Calu3 (cell line): ENCODE measurements around the gene CRHR2. TPM values are rescaled to one million over a fixed set of nuclear protein-coding genes. Genes with fewer than 3 reads are reported as not detected.

Experiments
- BruUV-seq: library from RNA; stranded (reverse); fragments of 400-500 nt; replicated peaks from 2 replicates; lab custom pipeline; 2021; lab: Mats Ljungman, UMichigan
- CTCF ChIA-PET: fragments of 300-600 bp; sonication (Branson Sonifier 250); formaldehyde crosslinking; loops from one replicate; lab custom pipeline; 2022; ENCODE audit warnings: antibody characterized with exemption; lab: Charles Lee
- DNase-seq: peaks from one replicate; pipeline ENCODE4 v3.0.0; 2022
- H3K27ac Mint-ChIP-seq: one replicate; pipeline ENCODE4 v1.8.0; 2022; ENCODE audit warnings: mixed read lengths; ENCODE audit not compliant: unreplicated experiment
- H3K27me3 Mint-ChIP-seq: one replicate; pipeline ENCODE4 v1.8.0; 2022; ENCODE audit warnings: mixed read lengths; ENCODE audit not compliant: unreplicated experiment
- H3K36me3 Mint-ChIP-seq: one replicate; pipeline ENCODE4 v1.8.0; 2022; ENCODE audit warnings: mild to moderate bottlenecking, moderate library complexity, mixed read lengths; ENCODE audit not compliant: insufficient read depth, unreplicated experiment
- H3K4me1 Mint-ChIP-seq: one replicate; pipeline ENCODE4 v1.8.0; 2022; ENCODE audit warnings: mild to moderate bottlenecking, low read depth, mixed read lengths; ENCODE audit not compliant: unreplicated experiment
- H3K4me3 Mint-ChIP-seq: one replicate; pipeline ENCODE4 v1.8.0; 2022; ENCODE audit warnings: mild to moderate bottlenecking, low read depth, moderate library complexity, mixed read lengths; ENCODE audit not compliant: unreplicated experiment
- H3K9me3 Mint-ChIP-seq: one replicate; pipeline ENCODE4 v1.8.0; 2022; ENCODE audit warnings: low read depth, mixed read lengths; ENCODE audit not compliant: unreplicated experiment
- CTCF ChIP-seq: fragments of 200-600 bp; IDR thresholded peaks from one replicate; pipeline ENCODE4 v1.8.0; 2022; ENCODE audit warnings: antibody characterized with exemption; ENCODE audit not compliant: unreplicated experiment
- intact Hi-C: fragments of 100-400 bp; cut with micrococcal nuclease; formaldehyde crosslinking; loops from one replicate; pipeline ENCODE4 v1.10.0; 2022; ENCODE audit not compliant: unreplicated experiment
- total RNA-seq: library from RNA; stranded (reverse); gene quantifications from 2 replicates; pipeline ENCODE4 v1.2.3, GENCODE V29; 2022

Gene CRHR2
- total RNA-seq, 1 experiment from 2014 or later = not detected

GRCh38 chr7:30613366-30614325 is 68.6 kb downstream of the CRHR2 start:
- no peak overlapping the region for H3K4me3 Mint-ChIP-seq
- no peak for TF ChIP-seq CTCF
- intact Hi-C loops = no loop called here

DNA sequence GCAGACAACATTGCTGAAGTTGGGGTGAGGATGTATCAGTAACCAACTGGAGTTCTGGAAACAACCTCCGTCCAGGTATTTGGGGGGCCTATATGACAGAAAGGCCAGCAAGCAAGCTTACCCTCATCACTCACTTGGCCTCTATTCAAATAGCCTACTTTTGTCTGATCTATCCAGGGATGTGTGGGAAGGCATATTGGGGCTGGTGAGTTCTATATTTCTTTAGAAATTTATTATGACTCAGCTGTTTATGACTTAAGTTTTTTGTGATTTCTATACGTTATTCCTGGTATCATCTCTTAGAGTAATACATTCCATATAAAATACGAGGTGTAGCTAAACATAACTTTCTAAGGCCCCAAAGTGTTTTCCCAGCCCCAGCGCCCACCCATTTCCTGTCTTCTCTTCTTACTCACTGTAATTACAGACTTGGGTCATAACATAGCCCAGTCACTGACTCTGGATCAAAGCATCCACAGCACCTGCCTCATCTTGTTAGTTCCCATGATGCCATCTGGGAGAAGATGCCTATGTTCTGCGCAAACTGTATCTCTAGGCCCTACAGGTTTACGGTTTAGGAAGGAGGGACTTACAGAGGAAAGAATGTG is 69.5 kb downstream of the CRHR2 start:
- H3K27me3 Mint-ChIP-seq = no peaks in the 10 kb centered on the region
- peaks cover 95% of the 10 kb centered on the region for H3K36me3 Mint-ChIP-seq
- H3K9me3 Mint-ChIP-seq = no peaks in the 10 kb centered on the region
- no peaks in the 10 kb centered on the region for H3K4me1 Mint-ChIP-seq
- H3K4me3 Mint-ChIP-seq = no peak overlapping the region
- no TSS peak for BruUV-seq
- H3K27ac Mint-ChIP-seq = peak overlapping the region; percentile 22
- CTCF ChIA-PET = no interaction called here
- TF ChIP-seq CTCF = no peak
- no peak for DNase-seq
- intact Hi-C loops = no loop called here

More at GRCh38 chr7:30613366-30614325, 68.6 kb downstream of the CRHR2 start:
- DNase-seq = no peak
- no TSS peak for BruUV-seq
- no peaks in the 10 kb centered on the region for H3K4me1 Mint-ChIP-seq
- H3K9me3 Mint-ChIP-seq = no peaks in the 10 kb centered on the region
- no peaks in the 10 kb centered on the region for H3K27me3 Mint-ChIP-seq
- peaks cover 96% of the 10 kb centered on the region for H3K36me3 Mint-ChIP-seq
- H3K27ac Mint-ChIP-seq = peak overlapping the region; percentile 22
- CTCF ChIA-PET = interaction anchor here (0.7 to 1.0 kb wide), 2 partner anchors 15 to 44 kb away, joined by 3 read pairs; no protein-coding TSS in a partner anchor

GRCh38 chr7:30605832-30606231 is 76.4 kb downstream of the CRHR2 start:
- CTCF ChIA-PET = interaction anchor here (0.6 to 0.7 kb wide), 3 partner anchors 14 to 424 kb away, joined by 3 to 7 read pairs (median 3); no protein-coding TSS in a partner anchor
- H3K36me3 Mint-ChIP-seq = peaks cover 92% of the 10 kb centered on the region
- no peak overlapping the region for H3K4me3 Mint-ChIP-seq
- H3K27ac Mint-ChIP-seq = no peak overlapping the region
- BruUV-seq = no TSS peak
- H3K27me3 Mint-ChIP-seq = no peaks in the 10 kb centered on the region
- DNase-seq = no peak
- no peak for TF ChIP-seq CTCF
- peaks cover 27% of the 10 kb centered on the region for H3K4me1 Mint-ChIP-seq
- intact Hi-C loops = no loop called here
- H3K9me3 Mint-ChIP-seq = no peaks in the 10 kb centered on the region

- no peaks in the 10 kb centered on the region for H3K27me3 Mint-ChIP-seq
- TF ChIP-seq CTCF = no peak
- intact Hi-C loops = no loop called here
- CTCF ChIA-PET = interaction anchor here (0.7 kb wide), 1 partner anchor 34 kb away, joined by 3 read pairs; no protein-coding TSS in a partner anchor
- H3K27ac Mint-ChIP-seq = no peak overlapping the region
- no TSS peak for BruUV-seq
- no peaks in the 10 kb centered on the region for H3K9me3 Mint-ChIP-seq
- no peak for DNase-seq
- H3K4me3 Mint-ChIP-seq = no peak overlapping the region
- H3K4me1 Mint-ChIP-seq = peaks cover 27% of the 10 kb centered on the region
- peaks cover 92% of the 10 kb centered on the region for H3K36me3 Mint-ChIP-seq
These were observed 77.4 kb downstream of the CRHR2 start for GRCh38 chr7:30604901-30605300.

Other genes with a start within 250 kb of the CRHR2 start
- 11.7 and 12.0 TPM in 2 replicates for gene NOD1, start 203.7 kb downstream of the CRHR2 start, total RNA-seq
- gene GGCT, start 177.6 kb downstream of the CRHR2 start, total RNA-seq = 81.2 and 90.6 TPM in 2 replicates
- 244 and 283 TPM in 2 replicates for gene GARS1, start 87.6 kb downstream of the CRHR2 start, total RNA-seq
- gene INMT, start 69.7 kb upstream of the CRHR2 start, total RNA-seq = not detected in 2 replicates
- 12.4 and 14.0 TPM in 2 replicates for gene MINDY4, start 89.0 kb upstream of the CRHR2 start, total RNA-seq
- 1.7 and 2.6 TPM in 2 replicates for gene AQP1, start 229.4 kb upstream of the CRHR2 start, total RNA-seq